Choroid plexus epithelial cell (primary cell): ENCODE measurements around the gene ITPR1.

Experiments
- DNase-seq: peaks from one replicate; pipeline ENCODE4 v3.0.0-alpha.2; 2010; ENCODE audit warnings: low read depth
- H3K4me3 ChIP-seq: 2 replicates; pipeline ENCODE4 v1.5.1; 2011; ENCODE audit warnings: low read depth, mild to moderate bottlenecking, control low read depth, low read length, moderate library complexity
- TF ChIP-seq, protein P1 (sequence below): conservative IDR thresholded peaks from 2 replicates; pipeline ENCODE4 v1.5.1; 2011; ENCODE audit warnings: low read depth, mild to moderate bottlenecking, control low read depth, inconsistent platforms, low read length, moderate library complexity

ITPR1 gene

DNA sequence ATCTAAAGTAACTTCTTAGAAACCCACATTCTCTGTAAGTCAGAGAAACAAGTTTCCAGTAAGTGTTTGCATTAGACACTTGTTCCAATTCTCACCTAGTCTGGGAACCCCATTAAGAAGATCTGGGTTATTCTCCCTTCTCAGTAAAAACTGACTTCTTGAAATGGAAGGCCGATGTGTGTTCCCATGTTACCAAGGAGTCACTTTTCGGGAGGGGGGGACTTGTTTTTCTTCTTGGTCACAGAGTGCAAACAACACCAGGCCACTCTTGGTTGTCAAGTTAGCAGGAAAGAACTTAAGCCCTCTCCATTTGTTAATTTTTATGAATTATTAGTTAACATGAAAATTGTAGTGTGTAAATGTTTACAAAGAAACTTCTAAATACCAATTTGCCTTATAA lies 55.6 kb downstream of the ITPR1 start:
- no peak overlapping the region for H3K4me3 ChIP-seq
- TF ChIP-seq, protein P1, sequence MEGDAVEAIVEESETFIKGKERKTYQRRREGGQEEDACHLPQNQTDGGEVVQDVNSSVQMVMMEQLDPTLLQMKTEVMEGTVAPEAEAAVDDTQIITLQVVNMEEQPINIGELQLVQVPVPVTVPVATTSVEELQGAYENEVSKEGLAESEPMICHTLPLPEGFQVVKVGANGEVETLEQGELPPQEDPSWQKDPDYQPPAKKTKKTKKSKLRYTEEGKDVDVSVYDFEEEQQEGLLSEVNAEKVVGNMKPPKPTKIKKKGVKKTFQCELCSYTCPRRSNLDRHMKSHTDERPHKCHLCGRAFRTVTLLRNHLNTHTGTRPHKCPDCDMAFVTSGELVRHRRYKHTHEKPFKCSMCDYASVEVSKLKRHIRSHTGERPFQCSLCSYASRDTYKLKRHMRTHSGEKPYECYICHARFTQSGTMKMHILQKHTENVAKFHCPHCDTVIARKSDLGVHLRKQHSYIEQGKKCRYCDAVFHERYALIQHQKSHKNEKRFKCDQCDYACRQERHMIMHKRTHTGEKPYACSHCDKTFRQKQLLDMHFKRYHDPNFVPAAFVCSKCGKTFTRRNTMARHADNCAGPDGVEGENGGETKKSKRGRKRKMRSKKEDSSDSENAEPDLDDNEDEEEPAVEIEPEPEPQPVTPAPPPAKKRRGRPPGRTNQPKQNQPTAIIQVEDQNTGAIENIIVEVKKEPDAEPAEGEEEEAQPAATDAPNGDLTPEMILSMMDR, result no peak
- no peak for DNase-seq

DNA sequence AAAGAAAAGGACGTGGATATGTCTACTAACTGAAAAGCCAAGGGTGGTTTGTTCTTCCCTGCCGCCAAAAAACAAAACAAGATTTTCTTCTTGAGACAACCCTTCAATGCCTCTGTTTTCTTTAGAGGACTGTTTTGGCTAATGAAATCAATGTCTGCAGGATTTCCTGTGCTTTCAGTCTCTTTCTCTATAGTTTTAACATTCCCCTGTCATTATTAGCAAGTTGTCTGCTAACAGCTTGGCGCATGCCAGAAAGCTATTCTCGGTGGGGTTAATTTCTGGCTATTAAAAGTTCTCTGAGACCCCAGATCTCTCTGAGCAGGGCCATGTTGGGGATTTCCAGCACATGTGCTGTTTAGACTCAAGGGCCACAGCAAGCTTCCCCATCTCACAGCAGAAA lies 56.7 kb downstream of the ITPR1 start:
- no peak for DNase-seq
- TF ChIP-seq, protein P1, result no peak
- no peak overlapping the region for H3K4me3 ChIP-seq

DNA sequence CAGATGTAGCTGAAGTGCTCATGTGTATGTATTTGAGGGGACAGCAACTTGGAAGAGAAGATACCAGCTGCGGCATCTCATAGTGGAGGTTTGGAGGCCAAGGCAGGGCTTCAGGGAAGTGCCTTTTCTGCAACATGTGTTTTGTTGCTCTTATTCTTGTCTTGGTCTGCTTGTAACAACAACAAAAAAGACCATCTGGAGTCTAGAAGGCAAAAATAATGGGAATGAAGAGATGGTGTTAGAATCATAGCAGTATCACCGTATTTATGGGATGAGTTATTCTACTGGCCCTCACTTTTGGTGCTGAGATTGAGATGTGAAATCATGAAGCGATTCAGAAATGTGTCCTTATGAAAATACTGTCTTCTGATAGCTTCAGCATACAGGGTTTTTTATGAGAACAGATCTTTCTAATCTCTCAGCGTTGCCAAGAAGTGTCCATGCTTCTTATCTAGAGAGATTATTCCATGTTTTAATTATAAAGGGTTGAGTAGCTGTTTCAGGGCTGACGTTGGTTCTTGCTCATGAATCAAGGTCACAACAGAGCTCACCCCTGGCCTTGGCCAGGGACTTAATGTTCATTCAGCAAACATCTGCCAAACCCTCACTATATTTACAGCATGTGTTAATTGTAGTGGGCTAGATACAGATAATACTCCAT lies 58.0 kb downstream of the ITPR1 start:
- DNase-seq, result no peak
- H3K4me3 ChIP-seq, result no peak overlapping the region
- TF ChIP-seq, protein P1, result no peak

DNA sequence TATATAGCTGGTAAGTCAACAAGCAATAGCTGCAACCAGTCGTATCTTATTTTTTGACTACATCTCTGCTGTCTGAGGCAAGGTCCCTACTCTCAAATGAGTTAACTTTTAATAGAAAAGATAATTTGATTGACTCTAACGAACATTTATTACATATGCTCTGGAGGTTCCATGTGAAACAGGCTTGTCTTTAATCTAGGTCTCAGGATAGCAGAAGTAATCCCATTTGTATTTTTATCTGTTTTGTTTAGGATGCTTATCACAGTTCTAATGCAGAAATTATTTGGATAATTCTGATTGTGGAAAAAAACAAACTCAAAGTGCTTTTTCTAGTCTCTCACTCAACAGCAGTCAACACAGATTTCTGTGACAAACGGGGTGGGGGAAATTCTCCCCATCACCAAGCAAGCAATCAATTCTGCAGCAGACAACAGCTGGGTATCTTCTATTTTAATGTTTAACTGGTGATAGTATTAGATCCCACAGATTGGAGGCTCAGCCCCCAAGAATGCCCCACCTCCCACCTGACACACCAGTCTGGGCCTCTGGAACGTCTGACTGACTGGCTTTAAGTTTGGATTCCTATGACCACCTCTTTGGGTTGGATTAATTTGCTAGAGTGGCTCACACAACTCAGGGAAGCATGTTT lies 58.8 kb downstream of the ITPR1 start:
- TF ChIP-seq, protein P1, result no peak
- H3K4me3 ChIP-seq, result no peak overlapping the region
- DNase-seq, result no peak

DNA sequence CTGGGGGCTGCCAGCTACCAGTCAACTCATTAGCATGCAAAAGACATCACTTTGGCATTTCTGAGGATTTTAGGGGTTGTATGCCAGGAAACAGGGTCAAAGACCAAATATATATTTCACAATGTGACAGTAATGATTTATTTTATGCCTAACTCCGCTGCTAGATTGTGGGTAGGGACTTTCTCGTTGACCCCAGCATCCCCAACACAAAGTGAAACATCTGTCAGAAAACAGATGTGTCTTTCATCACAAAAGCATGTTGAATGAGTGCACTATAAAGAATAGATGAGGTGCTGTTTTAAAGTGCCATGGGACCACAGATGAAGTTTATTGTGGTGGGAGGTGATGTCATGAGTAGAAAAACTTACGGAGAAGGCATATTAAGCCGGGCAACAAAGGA lies 59.7 kb downstream of the ITPR1 start:
- TF ChIP-seq, protein P1, result no peak
- no peak overlapping the region for H3K4me3 ChIP-seq
- no peak for DNase-seq

DNA sequence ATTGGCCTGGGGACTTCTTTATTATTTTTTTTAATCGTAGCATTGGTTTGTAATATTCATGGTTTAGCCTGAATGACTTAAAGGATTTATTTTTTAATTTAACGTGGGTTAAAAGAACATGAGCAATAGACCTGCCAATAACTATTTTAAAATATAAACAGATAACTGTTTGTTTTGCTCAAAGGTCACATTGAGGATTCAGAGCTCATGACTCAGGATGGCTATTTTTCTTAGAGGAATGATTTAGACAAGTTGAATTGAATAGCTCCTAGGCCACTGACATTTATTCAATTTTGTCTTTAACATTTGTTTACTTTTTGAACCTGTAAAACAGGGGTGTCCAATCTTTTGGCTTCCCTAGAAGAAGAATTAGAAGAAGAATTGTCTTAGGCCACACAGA lies 68.5 kb downstream of the ITPR1 start:
- TF ChIP-seq, protein P1, result no peak
- DNase-seq, result no peak
- no peak overlapping the region for H3K4me3 ChIP-seq

DNA sequence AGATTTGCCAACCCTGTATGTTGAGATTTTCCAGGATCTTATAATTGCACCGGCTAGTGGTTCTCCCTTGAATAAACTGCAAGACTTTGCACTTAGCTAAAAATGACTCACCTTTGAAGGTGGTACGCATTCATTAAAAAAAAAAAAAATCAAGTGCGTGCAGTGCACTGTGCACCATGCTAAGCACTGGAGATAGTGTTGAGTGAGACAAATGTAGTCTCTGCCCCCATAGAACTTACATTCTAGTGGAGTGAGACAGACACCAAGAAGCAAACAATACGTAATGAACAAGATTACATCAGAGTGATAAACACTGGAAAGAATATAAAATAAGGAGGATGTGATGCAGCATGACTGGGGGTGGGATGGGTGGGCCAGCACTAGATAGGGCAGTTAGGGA lies 69.4 kb downstream of the ITPR1 start:
- H3K4me3 ChIP-seq, result no peak overlapping the region
- TF ChIP-seq, protein P1, result no peak
- DNase-seq, result no peak
